HepG2 (cell line): ENCODE data around the gene KATNAL2.

Source experiments
- TARDBP ChIP-seq: sonication (generic); formaldehyde crosslinking; IDR thresholded peaks from 2 replicates; pipeline ENCODE4 v1.8.0; 2022; ENCODE audit warnings: mild to moderate bottlenecking, missing genetic modification reagents
- TF ChIP-seq, protein P1 (sequence below): sonication (generic); formaldehyde crosslinking; IDR thresholded peaks from 2 replicates; pipeline ENCODE4 v1.5.0; 2020; ENCODE audit warnings: mild to moderate bottlenecking, missing genetic modification reagents, moderate library complexity
- TF ChIP-seq, protein P2 (sequence below): sonication (generic); formaldehyde crosslinking; IDR thresholded peaks from 2 replicates; pipeline ENCODE4 v1.4.0; 2020; ENCODE audit warnings: low read depth, mild to moderate bottlenecking, missing genetic modification reagents

DNA sequence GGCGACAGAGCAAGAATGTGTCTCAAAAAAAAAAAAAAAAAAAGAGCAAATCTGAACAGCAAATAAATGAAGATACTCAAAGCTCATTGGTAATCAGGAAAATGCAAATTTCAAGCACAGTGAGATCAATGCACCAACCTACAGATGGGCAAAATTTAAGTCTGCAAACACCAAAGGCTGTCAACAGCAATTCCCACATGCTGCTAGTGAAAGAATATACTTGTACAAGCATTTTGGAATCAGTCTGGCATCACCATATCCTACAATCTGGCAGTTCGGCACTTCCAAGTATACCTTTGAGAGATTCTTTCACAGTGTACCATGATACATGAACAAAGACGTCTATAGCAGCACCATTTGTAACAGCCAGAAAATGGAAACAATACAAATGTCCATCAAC is 228.8 kb downstream of the KATNAL2 start:
- no peak for TF ChIP-seq TARDBP (CRISPR knock-in tag)
- TF ChIP-seq, protein P1, sequence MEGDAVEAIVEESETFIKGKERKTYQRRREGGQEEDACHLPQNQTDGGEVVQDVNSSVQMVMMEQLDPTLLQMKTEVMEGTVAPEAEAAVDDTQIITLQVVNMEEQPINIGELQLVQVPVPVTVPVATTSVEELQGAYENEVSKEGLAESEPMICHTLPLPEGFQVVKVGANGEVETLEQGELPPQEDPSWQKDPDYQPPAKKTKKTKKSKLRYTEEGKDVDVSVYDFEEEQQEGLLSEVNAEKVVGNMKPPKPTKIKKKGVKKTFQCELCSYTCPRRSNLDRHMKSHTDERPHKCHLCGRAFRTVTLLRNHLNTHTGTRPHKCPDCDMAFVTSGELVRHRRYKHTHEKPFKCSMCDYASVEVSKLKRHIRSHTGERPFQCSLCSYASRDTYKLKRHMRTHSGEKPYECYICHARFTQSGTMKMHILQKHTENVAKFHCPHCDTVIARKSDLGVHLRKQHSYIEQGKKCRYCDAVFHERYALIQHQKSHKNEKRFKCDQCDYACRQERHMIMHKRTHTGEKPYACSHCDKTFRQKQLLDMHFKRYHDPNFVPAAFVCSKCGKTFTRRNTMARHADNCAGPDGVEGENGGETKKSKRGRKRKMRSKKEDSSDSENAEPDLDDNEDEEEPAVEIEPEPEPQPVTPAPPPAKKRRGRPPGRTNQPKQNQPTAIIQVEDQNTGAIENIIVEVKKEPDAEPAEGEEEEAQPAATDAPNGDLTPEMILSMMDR, result no peak
- TF ChIP-seq, protein P2, sequence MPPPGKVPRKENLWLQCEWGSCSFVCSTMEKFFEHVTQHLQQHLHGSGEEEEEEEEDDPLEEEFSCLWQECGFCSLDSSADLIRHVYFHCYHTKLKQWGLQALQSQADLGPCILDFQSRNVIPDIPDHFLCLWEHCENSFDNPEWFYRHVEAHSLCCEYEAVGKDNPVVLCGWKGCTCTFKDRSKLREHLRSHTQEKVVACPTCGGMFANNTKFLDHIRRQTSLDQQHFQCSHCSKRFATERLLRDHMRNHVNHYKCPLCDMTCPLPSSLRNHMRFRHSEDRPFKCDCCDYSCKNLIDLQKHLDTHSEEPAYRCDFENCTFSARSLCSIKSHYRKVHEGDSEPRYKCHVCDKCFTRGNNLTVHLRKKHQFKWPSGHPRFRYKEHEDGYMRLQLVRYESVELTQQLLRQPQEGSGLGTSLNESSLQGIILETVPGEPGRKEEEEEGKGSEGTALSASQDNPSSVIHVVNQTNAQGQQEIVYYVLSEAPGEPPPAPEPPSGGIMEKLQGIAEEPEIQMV (CRISPR knock-in tag), result no peak
